Nephron (organoid): ENCODE measurements around the gene NFKBIL1.
"Not testable (repeated sequence)": the region's sequence is repeated elsewhere in the genome, so short reads cannot be mapped to it uniquely, and the experiment has no call there.

Source experiments
- H3K27ac Mint-ChIP-seq, 3 experiments: 2 replicates each; pipeline ENCODE4 v1.8.0; 2020; ENCODE audit warnings: mixed read lengths in 3 of 3, mild to moderate bottlenecking in 2 of 3, moderate library complexity in 1 of 3
- H3K27me3 Mint-ChIP-seq: 2 replicates; pipeline ENCODE4 v1.8.0; 2021; ENCODE audit warnings: low read depth, mild to moderate bottlenecking, moderate library complexity, mixed read lengths
- H3K36me3 Mint-ChIP-seq: 2 replicates; pipeline ENCODE4 v1.8.0; 2020; ENCODE audit warnings: low read depth, mixed read lengths
- H3K4me1 Mint-ChIP-seq: 2 replicates; pipeline ENCODE4 v1.8.0; 2020; ENCODE audit warnings: mixed read lengths
- H3K4me3 Mint-ChIP-seq, 3 experiments: 2 replicates each; pipeline ENCODE4 v1.8.0; 2020; ENCODE audit warnings: mild to moderate bottlenecking in 3 of 3, mixed read lengths in 3 of 3, moderate library complexity in 2 of 3
- H3K9me3 Mint-ChIP-seq: 2 replicates; pipeline ENCODE4 v1.8.0; 2020; ENCODE audit warnings: mixed read lengths
- TF ChIP-seq, protein P1 (sequence below), 3 experiments: fragments of 200-600 bp; sonication (generic); IDR thresholded peaks; one replicate each; pipeline ENCODE4 v1.5.0; 2021; ENCODE audit warnings: antibody characterized with exemption in 3 of 3; ENCODE audit not compliant: unreplicated experiment in 3 of 3

The NFKBIL1 gene

DNA sequence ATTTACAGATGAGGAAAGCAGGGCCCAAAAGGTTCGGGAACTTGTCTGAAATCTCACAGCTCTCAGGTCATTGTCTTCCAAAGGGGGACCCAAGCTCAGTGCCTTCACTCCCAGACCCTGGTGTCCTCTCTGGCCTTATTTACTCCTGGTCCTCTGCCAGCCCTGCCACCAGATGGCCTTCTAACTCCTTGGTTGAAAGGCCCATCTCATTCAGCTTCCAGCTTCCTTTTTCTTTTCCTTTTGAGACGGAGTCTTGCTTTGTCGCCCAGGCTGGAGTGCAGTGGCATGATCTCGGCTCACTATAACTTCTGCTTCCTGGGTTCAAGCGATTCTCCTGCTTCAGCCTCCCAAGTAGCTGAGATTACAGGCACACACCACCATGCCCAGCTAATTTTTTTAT, 4.0 kb downstream of the NFKBIL1 start:
- Mint-ChIP-seq H3K27ac (peak overlapping the region in 2 of 3 experiments; percentile 57 to 64), H3K4me1 (peaks cover 18% of the 10 kb centered on the region), H3K4me3 (peak overlapping the region in 2 of 3 experiments; percentile 27 to 42), H3K36me3 (peaks cover 33% of the 10 kb centered on the region)
- H3K27me3 Mint-ChIP-seq, H3K9me3 Mint-ChIP-seq: not testable (repeated sequence)
- TF ChIP-seq, protein P1, sequence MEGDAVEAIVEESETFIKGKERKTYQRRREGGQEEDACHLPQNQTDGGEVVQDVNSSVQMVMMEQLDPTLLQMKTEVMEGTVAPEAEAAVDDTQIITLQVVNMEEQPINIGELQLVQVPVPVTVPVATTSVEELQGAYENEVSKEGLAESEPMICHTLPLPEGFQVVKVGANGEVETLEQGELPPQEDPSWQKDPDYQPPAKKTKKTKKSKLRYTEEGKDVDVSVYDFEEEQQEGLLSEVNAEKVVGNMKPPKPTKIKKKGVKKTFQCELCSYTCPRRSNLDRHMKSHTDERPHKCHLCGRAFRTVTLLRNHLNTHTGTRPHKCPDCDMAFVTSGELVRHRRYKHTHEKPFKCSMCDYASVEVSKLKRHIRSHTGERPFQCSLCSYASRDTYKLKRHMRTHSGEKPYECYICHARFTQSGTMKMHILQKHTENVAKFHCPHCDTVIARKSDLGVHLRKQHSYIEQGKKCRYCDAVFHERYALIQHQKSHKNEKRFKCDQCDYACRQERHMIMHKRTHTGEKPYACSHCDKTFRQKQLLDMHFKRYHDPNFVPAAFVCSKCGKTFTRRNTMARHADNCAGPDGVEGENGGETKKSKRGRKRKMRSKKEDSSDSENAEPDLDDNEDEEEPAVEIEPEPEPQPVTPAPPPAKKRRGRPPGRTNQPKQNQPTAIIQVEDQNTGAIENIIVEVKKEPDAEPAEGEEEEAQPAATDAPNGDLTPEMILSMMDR (IDR thresholded peaks at IDR 0.05; ENCODE audit: unreplicated experiment in 3 of 3) = peak in 2 of 3 experiments; percentile 15 to 22

DNA sequence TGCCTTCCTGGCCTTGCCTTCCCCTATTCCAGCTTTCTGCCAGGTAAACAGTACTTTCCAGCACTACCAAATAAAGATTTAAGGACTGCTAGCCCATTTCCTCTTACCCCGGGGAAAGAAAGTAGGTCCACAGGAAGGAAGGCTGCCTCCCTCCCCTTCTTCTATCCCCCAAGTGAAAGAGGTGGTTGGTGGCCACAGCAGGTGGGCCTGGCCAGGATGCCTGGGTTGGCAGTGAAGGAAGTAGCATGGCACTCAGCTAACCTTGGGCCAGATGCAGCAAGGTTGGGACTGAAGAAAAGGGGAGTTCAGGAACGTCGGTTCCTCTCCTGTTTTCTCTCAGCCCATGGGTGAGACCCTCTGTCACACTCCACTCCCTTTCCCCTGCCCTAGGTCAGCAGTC, 8.9 kb downstream of the NFKBIL1 start:
- Mint-ChIP-seq H3K27me3 (no peaks in the 10 kb centered on the region), H3K36me3 (peaks cover 42% of the 10 kb centered on the region), H3K9me3 (no peaks in the 10 kb centered on the region), H3K27ac (no peak overlapping the region), H3K4me1 (no peaks in the 10 kb centered on the region), H3K4me3 (no peak overlapping the region)
- TF ChIP-seq, protein P1 (IDR thresholded peaks at IDR 0.05; ENCODE audit: unreplicated experiment in 3 of 3) = no peak

DNA sequence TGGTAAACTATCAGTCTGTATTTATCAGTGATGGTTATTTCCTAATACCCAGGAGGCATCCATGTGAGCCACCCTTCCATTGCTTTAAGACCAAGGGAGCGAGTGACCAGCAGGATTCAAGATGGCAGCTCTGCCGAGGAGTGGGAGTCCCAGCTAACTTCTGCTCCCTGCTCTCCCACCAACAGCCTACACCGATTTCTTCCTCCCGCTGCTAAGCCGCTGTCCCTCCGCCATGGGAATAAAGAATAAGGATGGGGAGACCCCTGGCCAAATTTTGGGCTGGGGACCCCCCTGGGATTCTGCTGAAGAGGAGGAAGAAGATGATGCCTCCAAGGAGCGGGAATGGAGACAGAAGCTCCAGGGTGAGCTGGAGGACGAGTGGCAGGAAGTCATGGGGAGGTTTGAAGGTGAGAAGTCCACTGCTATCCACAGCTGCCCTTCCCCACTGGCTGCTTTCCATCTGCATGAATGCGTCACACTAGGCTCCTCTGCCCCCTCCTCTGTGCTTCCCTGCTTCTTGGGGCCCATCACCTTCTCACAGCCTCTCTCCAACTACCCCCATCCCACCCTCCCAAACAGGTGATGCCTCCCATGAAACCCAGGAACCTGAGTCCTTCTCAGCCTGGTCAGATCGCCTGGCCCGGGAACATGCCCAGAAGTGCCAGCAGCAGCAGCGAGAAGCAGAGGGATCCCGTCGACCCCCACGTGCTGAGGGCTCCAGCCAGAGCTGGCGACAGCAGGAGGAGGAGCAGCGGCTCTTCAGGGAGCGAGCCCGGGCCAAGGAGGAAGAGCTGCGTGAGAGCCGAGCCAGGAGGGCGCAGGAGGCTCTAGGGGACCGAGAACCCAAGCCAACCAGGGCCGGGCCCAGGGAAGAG, 10.3 kb downstream of the NFKBIL1 start:
- no peaks in the 10 kb centered on the region for H3K9me3 Mint-ChIP-seq
- no peaks in the 10 kb centered on the region for H3K4me1 Mint-ChIP-seq
- H3K36me3 Mint-ChIP-seq = peaks cover 39% of the 10 kb centered on the region
- TF ChIP-seq, protein P1 (IDR thresholded peaks at IDR 0.05; ENCODE audit: unreplicated experiment in 3 of 3) = no peak
- no peaks in the 10 kb centered on the region for H3K27me3 Mint-ChIP-seq
- H3K27ac Mint-ChIP-seq = no peak overlapping the region
- no peak overlapping the region for H3K4me3 Mint-ChIP-seq

DNA sequence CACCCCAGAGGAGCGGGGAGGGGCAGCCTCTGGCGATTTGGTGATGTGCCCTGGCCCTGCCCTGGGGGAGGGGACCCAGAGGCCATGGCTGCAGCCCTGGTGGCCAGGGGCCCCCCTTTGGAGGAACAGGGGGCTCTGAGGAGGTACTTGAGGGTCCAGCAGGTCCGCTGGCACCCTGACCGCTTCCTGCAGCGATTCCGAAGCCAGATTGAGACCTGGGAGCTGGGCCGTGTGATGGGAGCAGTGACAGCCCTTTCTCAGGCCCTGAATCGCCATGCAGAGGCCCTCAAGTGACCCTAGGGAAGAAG, 10.9 kb downstream of the NFKBIL1 start:
- no peak overlapping the region for H3K27ac Mint-ChIP-seq
- H3K27me3 Mint-ChIP-seq = no peaks in the 10 kb centered on the region
- TF ChIP-seq, protein P1 (IDR thresholded peaks at IDR 0.05; ENCODE audit: unreplicated experiment in 3 of 3) = no peak
- no peaks in the 10 kb centered on the region for H3K4me1 Mint-ChIP-seq
- no peaks in the 10 kb centered on the region for H3K9me3 Mint-ChIP-seq
- no peak overlapping the region for H3K4me3 Mint-ChIP-seq
- peaks cover 37% of the 10 kb centered on the region for H3K36me3 Mint-ChIP-seq

DNA sequence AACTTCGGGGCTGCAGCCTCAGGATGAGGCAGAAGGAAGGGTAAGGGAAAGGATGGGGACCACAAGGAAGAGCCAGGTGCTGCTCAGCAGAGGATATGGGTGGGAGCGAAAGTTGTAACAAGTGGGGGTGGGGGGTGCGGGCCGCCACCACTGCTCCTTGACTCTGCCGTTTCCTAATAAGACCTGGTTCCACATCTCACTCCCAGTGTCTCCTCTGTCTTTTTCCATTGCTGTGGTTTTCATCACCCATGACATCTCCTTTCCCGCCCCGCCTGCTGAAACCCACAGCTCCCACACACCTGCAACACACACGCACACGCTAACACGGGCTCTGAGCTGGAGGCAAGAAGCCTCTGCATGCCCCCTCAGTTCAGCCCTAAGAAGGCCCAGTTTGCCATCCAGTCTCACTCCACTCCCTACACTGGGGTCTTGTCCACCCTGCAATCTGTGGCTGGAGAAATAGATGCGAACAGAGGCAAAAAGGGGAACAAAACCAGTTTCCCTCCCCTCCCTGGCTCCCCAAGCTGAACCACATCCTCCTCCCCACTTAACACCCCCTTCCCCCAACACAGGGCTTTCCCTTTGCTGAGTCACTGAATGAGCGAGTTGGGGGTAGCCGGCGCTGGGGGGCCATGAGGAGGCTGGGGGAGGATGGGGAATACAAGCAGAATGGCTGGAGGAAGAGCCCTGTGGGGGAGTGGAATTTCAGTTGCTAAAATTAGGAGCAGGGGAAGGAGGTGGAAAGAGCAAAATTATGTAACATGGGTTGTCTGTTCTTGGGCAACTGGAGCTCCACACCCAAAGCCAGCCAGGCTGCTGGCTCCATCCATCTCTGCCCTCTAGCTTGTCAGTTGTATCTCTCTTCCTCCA, 11.5 kb downstream of the NFKBIL1 start:
- Mint-ChIP-seq H3K27ac (no peak overlapping the region), H3K9me3 (no peaks in the 10 kb centered on the region), H3K4me1 (no peaks in the 10 kb centered on the region), H3K27me3 (no peaks in the 10 kb centered on the region), H3K4me3 (no peak overlapping the region), H3K36me3 (peaks cover 35% of the 10 kb centered on the region)
- TF ChIP-seq, protein P1 (IDR thresholded peaks at IDR 0.05; ENCODE audit: unreplicated experiment in 3 of 3) = no peak
